Measurements from ENCODE around the gene GMDS. TPM values are rescaled to one million over a fixed set of nuclear protein-coding genes. Genes with fewer than 3 reads are reported as not detected.
A peak's percentile ranks its signal among the peaks of the same experiment; 100 is the strongest.

The GMDS gene
- total and polyA plus RNA-seq, 2 experiments from 2014 or later: 6.3 to 17.7 TPM

DNA sequence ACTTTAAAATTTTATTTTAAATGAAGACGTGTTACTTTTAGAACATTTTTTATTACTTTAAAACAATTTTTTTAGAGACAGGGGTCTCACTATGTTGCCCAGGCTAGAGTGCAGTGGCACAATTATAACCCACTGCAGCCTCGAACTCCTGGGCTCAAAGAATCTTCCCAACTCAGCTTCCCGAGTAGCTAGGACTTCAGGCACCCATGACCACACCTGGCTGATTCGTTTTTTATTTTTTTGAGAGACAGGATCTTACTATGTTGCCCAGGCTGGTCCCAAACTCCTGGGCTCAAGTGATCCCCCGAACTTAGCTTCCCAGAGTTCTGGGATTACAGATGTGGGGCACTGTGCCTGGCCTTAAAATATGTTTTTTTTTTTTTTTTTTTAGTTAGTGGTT lies 287.7 kb downstream of the GMDS start:
- TF ChIP-seq CTCF (IDR thresholded peaks at IDR 0.05; ENCODE audit: low read depth, low read length): no peak
- Histone ChIP-seq H3K27me3 (no peaks in the 10 kb centered on the region), H3K9me3 (ENCODE audit: low read depth) (no peaks in the 10 kb centered on the region), H3K36me3 (no peaks in the 10 kb centered on the region), H3K4me1 (ENCODE audit: low read depth) (no peaks in the 10 kb centered on the region), H3K4me3 (no peak overlapping the region), H3K27ac (no peak overlapping the region)
- DNase-seq (ENCODE audit: low read depth in 1 of 2, low spot score in 1 of 2): no peak

DNA sequence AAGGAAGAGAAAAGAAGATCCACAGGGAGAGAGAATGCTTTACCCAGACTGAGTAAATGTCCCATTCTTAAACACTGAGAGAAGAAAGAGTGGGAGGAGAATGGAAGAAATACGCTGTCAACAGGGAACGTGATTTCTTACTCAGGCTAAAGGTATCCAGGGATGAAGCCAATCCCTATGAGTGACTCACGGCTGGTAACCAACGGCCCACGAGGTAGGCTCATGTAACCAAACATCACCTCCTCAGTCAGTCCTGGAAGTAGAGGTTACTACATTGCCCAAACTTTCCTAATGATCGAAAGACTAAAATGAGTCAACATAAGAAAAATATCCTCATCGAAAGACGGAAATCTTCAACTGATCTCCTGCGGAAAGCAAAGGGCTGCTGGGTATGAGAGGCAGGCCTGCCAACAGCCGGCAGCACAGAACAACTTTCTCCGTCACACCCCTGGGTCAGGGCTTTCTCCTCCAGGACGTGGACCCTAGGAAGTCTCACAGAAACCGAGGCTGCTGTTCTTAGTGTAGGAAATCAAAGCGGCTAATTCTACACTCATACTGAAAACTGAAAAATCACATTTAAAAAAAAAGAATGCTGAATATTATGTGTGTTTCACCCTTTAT lies 292.6 kb downstream of the GMDS start:
- H3K4me3 ChIP-seq: no peak overlapping the region
- peak in 1 of 2 donors; percentile 88 for DNase-seq (ENCODE audit: low read depth in 1 of 2, low spot score in 1 of 2)
- no peaks in the 10 kb centered on the region for H3K27me3 ChIP-seq
- no peak overlapping the region for H3K27ac ChIP-seq
- H3K36me3 ChIP-seq: no peaks in the 10 kb centered on the region
- H3K9me3 ChIP-seq (ENCODE audit: low read depth): no peaks in the 10 kb centered on the region
- H3K4me1 ChIP-seq (ENCODE audit: low read depth): no peaks in the 10 kb centered on the region
- no peak for TF ChIP-seq CTCF (IDR thresholded peaks at IDR 0.05; ENCODE audit: low read depth, low read length)

GRCh38 chr6:1950631-1951030 lies 294.8 kb downstream of the GMDS start:
- Histone ChIP-seq H3K27ac (no peak overlapping the region), H3K4me1 (ENCODE audit: low read depth) (no peaks in the 10 kb centered on the region), H3K27me3 (no peaks in the 10 kb centered on the region), H3K4me3 (no peak overlapping the region), H3K9me3 (ENCODE audit: low read depth) (no peaks in the 10 kb centered on the region), H3K36me3 (no peaks in the 10 kb centered on the region)
- DNase-seq (ENCODE audit: low read depth in 1 of 2, low spot score in 1 of 2): no peak
- TF ChIP-seq CTCF (IDR thresholded peaks at IDR 0.05; ENCODE audit: low read depth, low read length): no peak

GRCh38 chr6:1949538-1949937 lies 295.9 kb downstream of the GMDS start:
- Histone ChIP-seq H3K4me1 (ENCODE audit: low read depth) (no peaks in the 10 kb centered on the region), H3K27me3 (no peaks in the 10 kb centered on the region), H3K36me3 (no peaks in the 10 kb centered on the region), H3K4me3 (no peak overlapping the region), H3K9me3 (ENCODE audit: low read depth) (no peaks in the 10 kb centered on the region), H3K27ac (no peak overlapping the region)
- TF ChIP-seq CTCF (IDR thresholded peaks at IDR 0.05; ENCODE audit: low read depth, low read length): no peak
- DNase-seq (ENCODE audit: low read depth in 1 of 2, low spot score in 1 of 2): peak in 1 of 2 donors; percentile 66

- no peaks in the 10 kb centered on the region for H3K9me3 ChIP-seq (ENCODE audit: low read depth)
- no peaks in the 10 kb centered on the region for H3K36me3 ChIP-seq
- H3K27me3 ChIP-seq: no peaks in the 10 kb centered on the region
- no peak for DNase-seq (ENCODE audit: low read depth in 1 of 2, low spot score in 1 of 2)
- H3K4me1 ChIP-seq (ENCODE audit: low read depth): no peaks in the 10 kb centered on the region
- no peak overlapping the region for H3K4me3 ChIP-seq
- no peak overlapping the region for H3K27ac ChIP-seq
- TF ChIP-seq CTCF (IDR thresholded peaks at IDR 0.05; ENCODE audit: low read depth, low read length): no peak
These were observed 297.5 kb downstream of the GMDS start for GRCh38 chr6:1947922-1948321.
